ENCODE data around the gene MUC5B. TPM values are rescaled to one million over a fixed set of nuclear protein-coding genes. Genes with fewer than 3 reads are reported as not detected.

MUC5B gene
- total and polyA plus RNA-seq, 2 donors (not counting 1 experiment from before 2014, with no cell fraction given), result not detected

Other genes with a start within 250 kb of the MUC5B start
- not detected in 2 replicates for gene MUC6, start 186.3 kb upstream of the MUC5B start, total RNA-seq
- gene MUC6, start 186.3 kb upstream of the MUC5B start, polyA plus RNA-seq, result not detected in 2 replicates
- gene MUC2, start 148.2 kb upstream of the MUC5B start, total RNA-seq, result not detected in 2 replicates
- not detected in 2 replicates for gene MUC2, start 148.2 kb upstream of the MUC5B start, polyA plus RNA-seq
- gene MUC5AC, start 65.1 kb upstream of the MUC5B start, total RNA-seq, result not detected in 2 replicates
- gene MUC5AC, start 65.1 kb upstream of the MUC5B start, polyA plus RNA-seq, result not detected in 2 replicates
- 21.8 and 28.4 TPM in 2 replicates for gene TOLLIP, start 86.6 kb downstream of the MUC5B start, total RNA-seq
- gene TOLLIP, start 86.6 kb downstream of the MUC5B start, polyA plus RNA-seq, result 34.6 and 40.4 TPM in 2 replicates
- 0.26 and 0.33 TPM in 2 replicates for gene BRSK2, start 166.9 kb downstream of the MUC5B start, total RNA-seq
- 0.05 and 0.11 TPM in 2 replicates for gene BRSK2, start 166.9 kb downstream of the MUC5B start, polyA plus RNA-seq